SK-N-MC (cell line): ENCODE results near the gene HES4.
"Not testable (repeated sequence)": the region's sequence is repeated elsewhere in the genome, so short reads cannot be mapped to it uniquely, and the experiment has no call there.

Experiments
- DNase-seq: peaks from one replicate; pipeline ENCODE4 v3.0.0-alpha.2; 2011; ENCODE audit warnings: low read depth, low spot score
- H3K27ac ChIP-seq: fragments of 200-600 bp; sonication (generic); 2 replicates; pipeline ENCODE4 v1.5.1; 2016; ENCODE audit warnings: mixed run types
- H3K36me3 ChIP-seq: fragments of 200-600 bp; sonication (generic); 2 replicates; pipeline ENCODE4 v1.6.1; 2017; ENCODE audit warnings: antibody characterized with exemption, low read length, mixed read lengths; ENCODE audit not compliant: insufficient read depth
- H3K4me3 ChIP-seq: fragments of 200-600 bp; sonication (generic); 2 replicates; pipeline ENCODE4 v1.5.1; 2016
- H3K9ac ChIP-seq: fragments of 200-600 bp; sonication (generic); 2 replicates; pipeline ENCODE4 v1.8.0; 2017; ENCODE audit warnings: mixed run types, mixed read lengths; ENCODE audit not compliant: insufficient read length
- H3K9me3 ChIP-seq: fragments of 200-600 bp; sonication (generic); 2 replicates; pipeline ENCODE4 v1.6.1; 2017; ENCODE audit warnings: low read depth, mild to moderate bottlenecking, antibody characterized with exemption, low read length, moderate library complexity, mixed read lengths
- EZH2 ChIP-seq: fragments of 200-600 bp; sonication (generic); IDR thresholded peaks from one replicate; pipeline ENCODE4 v1.6.1; 2017; ENCODE audit warnings: antibody characterized with exemption
- FOXP2 ChIP-seq: optimal IDR thresholded peaks from 2 replicates; pipeline ENCODE3; 2011; ENCODE audit warnings: mild to moderate bottlenecking, moderate library complexity; ENCODE audit not compliant: insufficient read depth; ENCODE audit errors: extremely low read length, control extremely low read depth
- POLR2AphosphoS5 ChIP-seq: IDR thresholded peaks from 2 replicates; pipeline ENCODE4 v1.6.1; 2012; ENCODE audit warnings: mild to moderate bottlenecking, low read depth, low read length, borderline replicate concordance

Gene HES4

DNA sequence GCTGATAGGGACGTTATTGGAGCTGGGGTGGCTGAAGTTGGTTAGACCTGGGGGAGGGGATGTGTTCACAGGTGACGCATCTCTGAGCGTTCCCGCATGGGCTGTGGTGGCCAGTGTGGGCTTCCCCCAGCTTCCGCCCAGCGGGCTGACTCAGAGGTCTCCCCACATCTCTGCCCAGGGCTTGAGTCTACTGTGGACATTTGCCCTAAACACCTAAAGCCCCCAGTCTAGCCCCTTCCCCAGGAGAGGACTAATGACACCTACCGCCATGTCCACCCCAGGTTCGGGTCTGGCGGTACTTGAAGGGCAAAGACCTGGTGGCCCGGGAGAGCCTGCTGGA lies 22.0 kb upstream of the HES4 start:
- H3K27ac ChIP-seq, result no peak overlapping the region
- TF ChIP-seq POLR2AphosphoS5, result no peak
- TF ChIP-seq EZH2, result no peak
- TF ChIP-seq FOXP2, result no peak

GRCh38 chr1:1021010-1021919 lies 21.4 kb upstream of the HES4 start:
- DNase-seq, result no peak
- Histone ChIP-seq H3K9me3 (no peaks in the 10 kb centered on the region), H3K9ac (peak overlapping the region; percentile 24), H3K27ac (peak overlapping the region; percentile 54), H3K36me3 (peaks cover 5% of the 10 kb centered on the region; the same call in 1 of the 2 replicates), H3K4me3 (peak overlapping the region; percentile 78)
- TF ChIP-seq EZH2, result no peak
- TF ChIP-seq FOXP2, result no peak
- peak; percentile 41; the same call in 1 of the 2 replicates for TF ChIP-seq POLR2AphosphoS5

More for the DNA sequence above, 22.0 kb upstream of the HES4 start:
- peaks cover 5% of the 10 kb centered on the region; the same call in 1 of the 2 replicates for H3K36me3 ChIP-seq
- DNase-seq, result no peak
- no peak overlapping the region for H3K9ac ChIP-seq
- H3K4me3 ChIP-seq, result peak overlapping the region; percentile 78
- no peaks in the 10 kb centered on the region for H3K9me3 ChIP-seq

GRCh38 chr1:1020415-1021009 lies 20.6 kb upstream of the HES4 start:
- no peaks in the 10 kb centered on the region for H3K9me3 ChIP-seq
- H3K27ac ChIP-seq, result peak overlapping the region; percentile 54
- peaks cover 5% of the 10 kb centered on the region; the same call in 1 of the 2 replicates for H3K36me3 ChIP-seq
- H3K4me3 ChIP-seq, result peak overlapping the region; percentile 78
- H3K9ac ChIP-seq, result peak overlapping the region; percentile 45
- DNase-seq, result no peak
- no peak for TF ChIP-seq FOXP2

DNA sequence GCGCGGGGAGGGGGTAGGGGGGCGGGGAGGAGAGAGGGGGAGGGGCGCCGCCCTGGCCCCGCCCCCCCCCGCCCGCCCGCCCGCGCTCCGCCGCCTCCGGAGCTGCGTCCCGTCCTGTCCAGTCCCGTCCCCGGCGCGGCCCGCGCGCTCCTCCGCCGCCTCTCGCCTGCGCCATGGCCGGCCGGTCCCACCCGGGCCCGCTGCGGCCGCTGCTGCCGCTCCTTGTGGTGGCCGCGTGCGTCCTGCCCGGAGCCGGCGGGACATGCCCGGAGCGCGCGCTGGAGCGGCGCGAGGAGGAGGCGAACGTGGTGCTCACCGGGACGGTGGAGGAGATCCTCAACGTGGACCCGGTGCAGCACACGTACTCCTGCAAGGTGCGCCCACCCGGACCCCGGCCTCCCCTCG lies 20.1 kb upstream of the HES4 start, which contains the start of gene AGRN:
TSS of gene AGRN (plus strand) at position 121 of the 405 bp plus-strand sequence. CDS start at position 174, 53 bp downstream.
- TF ChIP-seq EZH2 (no peak), POLR2AphosphoS5 (no peak), FOXP2 (no peak)
- Histone ChIP-seq H3K36me3 (peaks cover 5% of the 10 kb centered on the region; the same call in 1 of the 2 replicates), H3K27ac (peak within 1 kb of the TSS; percentile 54), H3K4me3 (peak within 1 kb of the TSS; percentile 78), H3K9me3 (no peaks in the 10 kb centered on the region), H3K9ac (peak within 1 kb of the TSS; percentile 45)
- DNase-seq, result no peak

GRCh38 chr1:1019122-1019999 lies 19.5 kb upstream of the HES4 start:
- Histone ChIP-seq H3K36me3 (peaks cover 5% of the 10 kb centered on the region; the same call in 1 of the 2 replicates), H3K9ac (no peak overlapping the region)
- no peak for DNase-seq

GRCh38 chr1:1018321-1018685 lies 18.4 kb upstream of the HES4 start:
- H3K9ac ChIP-seq, H3K4me3 ChIP-seq, H3K36me3 ChIP-seq, H3K27ac ChIP-seq, DNase-seq, H3K9me3 ChIP-seq: not testable (repeated sequence)

More at GRCh38 chr1:1019122-1019999, 19.5 kb upstream of the HES4 start:
- peak overlapping the region; percentile 46; the same call in 1 of the 2 replicates for H3K27ac ChIP-seq
- no peaks in the 10 kb centered on the region for H3K9me3 ChIP-seq
- peak overlapping the region; percentile 52; the same call in 1 of the 2 replicates for H3K4me3 ChIP-seq
- TF ChIP-seq FOXP2 (no peak), EZH2 (no peak), POLR2AphosphoS5 (no peak)

DNA sequence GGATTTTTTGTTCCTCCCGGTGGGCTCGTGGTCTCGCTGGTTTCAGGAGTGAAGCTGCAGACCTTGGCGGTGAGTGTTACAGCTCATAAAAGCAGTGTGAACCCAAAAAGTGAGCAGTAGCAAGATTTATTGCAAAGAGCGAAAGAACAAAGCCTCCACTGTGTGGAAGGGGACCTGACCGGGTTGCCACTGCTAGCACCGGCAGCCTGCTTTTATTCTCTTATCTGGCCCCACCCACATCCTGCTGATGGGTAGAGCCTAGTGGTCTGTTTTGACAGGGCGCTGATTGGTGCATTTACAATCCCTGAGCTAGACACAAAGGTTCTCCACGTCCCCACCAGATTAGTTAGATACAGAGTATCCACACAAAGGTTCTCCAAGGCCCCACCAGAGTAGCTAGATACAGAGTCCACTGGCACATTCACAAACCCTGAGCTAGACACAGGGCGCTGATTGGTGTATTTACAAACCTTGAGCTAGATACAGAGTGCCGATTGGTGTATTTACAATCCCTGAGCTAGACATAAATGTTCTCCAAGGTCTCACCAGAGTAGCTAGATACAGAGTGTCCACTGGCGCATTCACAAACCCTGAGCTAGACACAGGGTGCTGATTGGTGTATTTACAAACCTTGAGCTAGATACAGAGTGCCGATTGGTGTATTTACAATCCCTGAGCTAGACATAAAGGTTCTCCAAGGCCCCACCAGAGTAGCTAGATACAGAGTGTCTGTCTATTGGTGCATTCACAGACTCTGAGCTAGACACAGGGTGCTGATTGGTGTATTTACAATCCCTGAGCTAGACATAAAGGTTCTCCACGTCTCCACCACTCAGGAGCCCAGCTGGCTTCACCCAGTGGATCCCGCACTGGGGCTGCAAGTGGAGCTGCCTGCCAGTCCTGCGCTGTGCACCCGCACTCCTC lies 17.8 kb upstream of the HES4 start:
- not testable (repeated sequence) for DNase-seq, H3K4me3 ChIP-seq, H3K9ac ChIP-seq

More for the DNA sequence above, 17.8 kb upstream of the HES4 start:
- H3K9me3 ChIP-seq, H3K27ac ChIP-seq, H3K36me3 ChIP-seq: not testable (repeated sequence)
